H9 (cell line): Measurements from ENCODE around the gene PTCD2. TPM values are rescaled to one million over a fixed set of nuclear protein-coding genes. Genes with fewer than 3 reads are reported as not detected.

Experiments
- DNase-seq: peaks from one replicate; pipeline ENCODE4 v3.0.0-alpha.2; 2017
- H2AFZ ChIP-seq: one replicate; pipeline ENCODE4 v1.6.1; 2013; ENCODE audit warnings: mild to moderate bottlenecking, low read length, control low read depth, moderate library complexity
- H2AK5ac ChIP-seq: 2 replicates; pipeline ENCODE4 v1.6.1; 2013; ENCODE audit warnings: low read length, control low read depth, mixed read lengths; ENCODE audit not compliant: insufficient read length
- H2BK120ac ChIP-seq: one replicate; pipeline ENCODE4 v1.6.1; 2013; ENCODE audit warnings: low read depth, mild to moderate bottlenecking, low read length, control low read depth, inconsistent platforms; ENCODE audit not compliant: poor library complexity, severe bottlenecking
- H2BK12ac ChIP-seq: 2 replicates; pipeline ENCODE4 v1.6.1; 2013; ENCODE audit warnings: low read length, control low read depth, mixed read lengths, low read depth; ENCODE audit not compliant: insufficient read length
- H2BK15ac ChIP-seq: 2 replicates; pipeline ENCODE4 v1.6.1; 2013; ENCODE audit warnings: low read depth, low read length, control low read depth
- H2BK20ac ChIP-seq: one replicate; pipeline ENCODE4 v1.6.1; 2013; ENCODE audit warnings: low read depth, mild to moderate bottlenecking, low read length, control low read depth, inconsistent platforms; ENCODE audit not compliant: poor library complexity, severe bottlenecking
- H2BK5ac ChIP-seq: 2 replicates; pipeline ENCODE4 v1.6.1; 2013; ENCODE audit warnings: low read length, control low read depth, mixed read lengths; ENCODE audit not compliant: insufficient read length
- H3K14ac ChIP-seq: 2 replicates; pipeline ENCODE4 v1.6.1; 2013; ENCODE audit warnings: low read length, control low read depth; ENCODE audit not compliant: insufficient read depth
- H3K18ac ChIP-seq: 2 replicates; pipeline ENCODE4 v1.6.1; 2013; ENCODE audit warnings: low read depth, mild to moderate bottlenecking, mixed read lengths, low read length, control low read depth; ENCODE audit not compliant: insufficient read length
- H3K23ac ChIP-seq: 2 replicates; pipeline ENCODE4 v1.6.1; 2013; ENCODE audit warnings: low read length, control low read depth, mixed read lengths, low read depth; ENCODE audit not compliant: insufficient read length
- H3K23me2 ChIP-seq: 2 replicates; pipeline ENCODE4 v1.6.1; 2013; ENCODE audit warnings: low read depth, mild to moderate bottlenecking, mixed read lengths, low read length, control low read depth; ENCODE audit not compliant: insufficient read length, poor library complexity, severe bottlenecking
- H3K27ac ChIP-seq: 2 replicates; pipeline ENCODE4 v1.5.1; 2013; ENCODE audit warnings: low read length, control low read depth, mixed read lengths, low read depth; ENCODE audit not compliant: insufficient read length
- H3K27me3 ChIP-seq: 2 replicates; pipeline ENCODE4 v1.6.1; 2013; ENCODE audit warnings: low read length, control low read depth, inconsistent platforms; ENCODE audit not compliant: insufficient read depth
- H3K4ac ChIP-seq: 2 replicates; pipeline ENCODE4 v1.6.1; 2013; ENCODE audit warnings: low read depth, mild to moderate bottlenecking, control low read depth, inconsistent platforms, low read length, moderate library complexity
- H3K4me1 ChIP-seq: 2 replicates; pipeline ENCODE4 v1.6.1; 2013; ENCODE audit warnings: low read length, control low read depth, inconsistent platforms; ENCODE audit not compliant: insufficient read depth
- H3K4me2 ChIP-seq: 2 replicates; pipeline ENCODE4 v1.6.1; 2013; ENCODE audit warnings: low read length, control low read depth, mixed read lengths; ENCODE audit not compliant: insufficient read length, insufficient read depth
- H3K56ac ChIP-seq: 2 replicates; pipeline ENCODE4 v1.6.1; 2013; ENCODE audit warnings: low read depth, mild to moderate bottlenecking, mixed read lengths, low read length, control low read depth; ENCODE audit not compliant: insufficient read length
- H3K79me1 ChIP-seq: 2 replicates; pipeline ENCODE4 v1.6.1; 2013; ENCODE audit warnings: low read depth, mild to moderate bottlenecking, moderate library complexity, low read length, control low read depth, inconsistent platforms; ENCODE audit not compliant: insufficient read depth, poor library complexity, severe bottlenecking
- H3K79me2 ChIP-seq: 2 replicates; pipeline ENCODE4 v1.6.1; 2013; ENCODE audit warnings: low read length, control low read depth, inconsistent platforms; ENCODE audit not compliant: insufficient read depth
- H3K9ac ChIP-seq: 2 replicates; pipeline ENCODE4 v1.6.1; 2013; ENCODE audit warnings: low read length, control low read depth, mixed read lengths; ENCODE audit not compliant: insufficient read length; ENCODE audit errors: extremely low read depth
- H3K9me3 ChIP-seq: one replicate; pipeline ENCODE4 v1.6.1; 2013; ENCODE audit warnings: low read depth, low read length, inconsistent platforms; ENCODE audit not compliant: control insufficient read depth
- H3T11ph ChIP-seq: one replicate; pipeline ENCODE4 v1.6.1; 2013; ENCODE audit warnings: mild to moderate bottlenecking, low read length, control low read depth, inconsistent platforms
- H4K20me1 ChIP-seq: one replicate; pipeline ENCODE4 v1.6.1; 2013; ENCODE audit not compliant: control insufficient read depth, insufficient read length, insufficient read depth
- H4K5ac ChIP-seq: 2 replicates; pipeline ENCODE4 v1.6.1; 2013; ENCODE audit warnings: low read depth, mild to moderate bottlenecking, mixed read lengths, low read length, control low read depth; ENCODE audit not compliant: insufficient read length
- H4K8ac ChIP-seq: replicated peaks from 2 replicates; pipeline ENCODE4 v1.6.1; 2013; ENCODE audit warnings: low read length, control low read depth, mixed read lengths, low read depth; ENCODE audit not compliant: insufficient read length
- H4K91ac ChIP-seq: 2 replicates; pipeline ENCODE4 v1.6.1; 2013; ENCODE audit warnings: low read depth, mild to moderate bottlenecking, moderate library complexity, mixed read lengths, low read length, control low read depth; ENCODE audit not compliant: insufficient read length
- H3K27ac Mint-ChIP-seq, 3 experiments: 2 replicates in 2 of 3; 3 replicates in 1 of 3; pipeline ENCODE4 v1.8.0; 2020 to 2021; ENCODE audit warnings: mixed read lengths in 3 of 3, mild to moderate bottlenecking in 1 of 3, moderate library complexity in 1 of 3
- H3K27me3 Mint-ChIP-seq: 2 replicates; pipeline ENCODE4 v1.8.0; 2021; ENCODE audit warnings: low read depth, mild to moderate bottlenecking, moderate library complexity, mixed read lengths
- H3K36me3 Mint-ChIP-seq, 3 experiments: 2 replicates in 2 of 3; 3 replicates in 1 of 3; pipeline ENCODE4 v1.8.0; 2020 to 2021; ENCODE audit warnings: low read depth in 3 of 3, mixed read lengths in 3 of 3; ENCODE audit not compliant: insufficient read depth in 1 of 3
- H3K4me1 Mint-ChIP-seq, 2 experiments: 2 replicates each; pipeline ENCODE4 v1.8.0; 2020; ENCODE audit warnings: mixed read lengths in 2 of 2
- H3K4me3 Mint-ChIP-seq, 2 experiments: 2 replicates in 1 of 2; 3 replicates in 1 of 2; pipeline ENCODE4 v1.8.0; 2020 to 2021; ENCODE audit warnings: mild to moderate bottlenecking in 2 of 2, mixed read lengths in 2 of 2, moderate library complexity in 1 of 2
- H3K9me3 Mint-ChIP-seq, 2 experiments: 2 replicates in 1 of 2; 3 replicates in 1 of 2; pipeline ENCODE4 v1.8.0; 2020; ENCODE audit warnings: mild to moderate bottlenecking in 2 of 2, mixed read lengths in 2 of 2, moderate library complexity in 1 of 2
- CTCF ChIP-seq: fragments of 200-600 bp; sonication (generic); conservative IDR thresholded peaks from 3 replicates; pipeline ENCODE4 v1.8.0; 2021; ENCODE audit warnings: antibody characterized with exemption, mild to moderate bottlenecking
- WGBS: extraction: QIAGEN DNeasy Blood & Tissue Kit; methylation state at CpG from one replicate; pipeline ENCODE4 v1.1.7; 2013; ENCODE audit warnings: missing lambda C conversion rate, low lambda C conversion rate, mixed read lengths; ENCODE audit not compliant: insufficient read length; ENCODE audit errors: extremely low coverage; 5-methylcytosine and 5-hydroxymethylcytosine counted together
- total RNA-seq: library from RNA; stranded (reverse); gene quantifications from 2 replicates; pipeline ENCODE4 v1.2.1, GENCODE V29; 2021

Gene PTCD2
- total RNA-seq, 1 experiment from 2014 or later: 12.7 TPM

DNA sequence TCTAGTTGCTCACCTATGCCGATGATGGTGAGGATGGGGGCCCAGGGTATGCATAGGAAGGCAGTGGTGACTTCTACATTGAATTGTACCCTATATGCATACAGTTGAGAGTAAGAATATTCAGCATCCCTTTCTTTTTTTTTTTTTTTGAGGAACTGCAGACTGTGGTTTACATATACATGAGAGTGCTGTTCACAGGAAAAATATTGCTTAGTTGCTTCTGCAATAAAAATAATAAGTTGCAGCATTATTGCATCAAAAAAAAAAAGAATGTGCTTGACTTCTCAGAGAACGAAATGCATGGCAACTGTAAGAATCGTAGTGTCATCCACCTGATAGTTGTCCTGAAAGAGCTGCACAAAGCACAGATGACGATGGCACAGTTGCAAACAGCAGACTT, 52.8 kb downstream of the PTCD2 start:
- WGBS: no CpG with 5 or more reads among the region's 4 CpGs
- no peak overlapping the region for H2BK15ac ChIP-seq
- Mint-ChIP-seq H3K27me3 (no peaks in the 10 kb centered on the region), H3K4me1 (peaks cover 15 to 19% of the 10 kb centered on the region in 2 experiments), H3K27ac (no peak overlapping the region), H3K4me3 (no peak overlapping the region), H3K36me3 (no peaks in the 10 kb centered on the region), H3K9me3 (no peaks in the 10 kb centered on the region; a peak in 1 of 5 replicates)
- TF ChIP-seq CTCF: no peak
- H3K4me1 ChIP-seq: peaks cover 4% of the 10 kb centered on the region; the same call in 1 of the 2 replicates
- H2BK120ac ChIP-seq: no peak overlapping the region
- DNase-seq: no peak
- no peaks in the 10 kb centered on the region for H3K27me3 ChIP-seq
- no peak overlapping the region for H3T11ph ChIP-seq
- no peak overlapping the region for H2BK12ac ChIP-seq
- H2AFZ ChIP-seq: no peak overlapping the region
- H2BK5ac ChIP-seq: no peak overlapping the region
- no peak overlapping the region for H3K9ac ChIP-seq
- H3K18ac ChIP-seq: no peak overlapping the region
- no peak overlapping the region for H3K56ac ChIP-seq
- H4K8ac ChIP-seq: no peak overlapping the region
- H3K79me2 ChIP-seq: no peaks in the 10 kb centered on the region
- no peak overlapping the region for H3K14ac ChIP-seq
- no peak overlapping the region for H3K23ac ChIP-seq
- no peaks in the 10 kb centered on the region for H3K23me2 ChIP-seq
- no peak overlapping the region for H3K27ac ChIP-seq
- no peaks in the 10 kb centered on the region for H4K20me1 ChIP-seq
- no peak overlapping the region for H2AK5ac ChIP-seq
- H2BK20ac ChIP-seq: no peak overlapping the region
- H4K91ac ChIP-seq: no peak overlapping the region
- no peaks in the 10 kb centered on the region for H3K79me1 ChIP-seq
- no peak overlapping the region for H3K4me2 ChIP-seq
- no peaks in the 10 kb centered on the region for H3K9me3 ChIP-seq
- H3K4ac ChIP-seq: no peak overlapping the region
- no peak overlapping the region for H4K5ac ChIP-seq
